DOHH2 (cell line): ENCODE measurements around the gene GABRB2.

Experiments used
- H3F3A ChIP-seq: fragments of 200-600 bp; sonication (generic), shearing (Covaris generic); 2 replicates; pipeline ENCODE4 v1.6.0; 2016; ENCODE audit warnings: antibody characterized with exemption, mild to moderate bottlenecking; ENCODE audit not compliant: control insufficient read depth, insufficient read depth
- H3K27ac ChIP-seq: fragments of 200-600 bp; sonication (generic); 2 replicates; pipeline ENCODE4 v1.5.1; 2014; ENCODE audit warnings: low read depth, mild to moderate bottlenecking, low read length, moderate library complexity
- H3K27me3 ChIP-seq: fragments of 200-600 bp; sonication (generic); 2 replicates; pipeline ENCODE4 v1.6.1; 2014; ENCODE audit warnings: mild to moderate bottlenecking, low read length, mixed read lengths; ENCODE audit not compliant: control insufficient read depth
- H3K36me3 ChIP-seq: fragments of 200-600 bp; sonication (generic); 2 replicates; pipeline ENCODE4 v1.6.1; 2014; ENCODE audit warnings: mild to moderate bottlenecking, low read length, moderate library complexity, mixed read lengths; ENCODE audit not compliant: control insufficient read depth
- H3K4me1 ChIP-seq: fragments of 200-600 bp; sonication (generic); 2 replicates; pipeline ENCODE4 v1.6.1; 2014; ENCODE audit warnings: mild to moderate bottlenecking, low read length, mixed read lengths; ENCODE audit not compliant: control insufficient read depth
- H3K4me2 ChIP-seq: fragments of 200-600 bp; sonication (generic); 2 replicates; pipeline ENCODE4 v1.6.0; 2014; ENCODE audit warnings: mild to moderate bottlenecking, low read length, moderate library complexity
- H3K4me3 ChIP-seq: fragments of 200-600 bp; sonication (generic); 2 replicates; pipeline ENCODE4 v1.5.1; 2014; ENCODE audit warnings: mild to moderate bottlenecking, low read length, mixed read lengths
- H3K79me2 ChIP-seq: fragments of 200-600 bp; sonication (generic); 2 replicates; pipeline ENCODE4 v1.6.1; 2014; ENCODE audit warnings: mild to moderate bottlenecking, low read length, mixed read lengths; ENCODE audit not compliant: control insufficient read depth
- H3K9me2 ChIP-seq: fragments of 200-600 bp; sonication (generic); replicated peaks from 2 replicates; pipeline ENCODE4 v1.6.1; 2014; ENCODE audit warnings: mild to moderate bottlenecking, low read length, mixed read lengths; ENCODE audit not compliant: control insufficient read depth
- H3K9me3 ChIP-seq: fragments of 200-600 bp; sonication (generic); 2 replicates; pipeline ENCODE4 v1.6.1; 2014; ENCODE audit warnings: antibody characterized with exemption, low read length, mixed read lengths; ENCODE audit not compliant: control insufficient read depth, insufficient read depth
- H4K20me1 ChIP-seq: fragments of 200-600 bp; sonication (generic); 2 replicates; pipeline ENCODE4 v1.6.0; 2014; ENCODE audit warnings: low read depth, mild to moderate bottlenecking, antibody characterized with exemption, low read length, moderate library complexity; ENCODE audit not compliant: control insufficient read depth, insufficient read depth
- CTCF ChIP-seq: fragments of 200-600 bp; sonication (generic); IDR thresholded peaks from one replicate; pipeline ENCODE4 v1.5.1; 2014; ENCODE audit warnings: antibody characterized with exemption, mild to moderate bottlenecking, low read depth, low read length; ENCODE audit not compliant: poor library complexity, severe bottlenecking
- EZH2phosphoT487 ChIP-seq: fragments of 200-600 bp; sonication (generic); IDR thresholded peaks from 2 replicates; pipeline ENCODE4 v1.6.1; 2017; ENCODE audit warnings: borderline replicate concordance, mild to moderate bottlenecking, antibody characterized with exemption, low read length, moderate library complexity, mixed read lengths

GABRB2 gene

GRCh38 chr5:161396171-161396570, 150.4 kb downstream of the GABRB2 start:
- Histone ChIP-seq H3K4me3 (no peak overlapping the region), H4K20me1 (no peaks in the 10 kb centered on the region), H3K4me2 (no peak overlapping the region), H3K27ac (no peak overlapping the region), H3K9me2 (no peaks in the 10 kb centered on the region), H3F3A (no peaks in the 10 kb centered on the region), H3K4me1 (no peaks in the 10 kb centered on the region), H3K27me3 (no peaks in the 10 kb centered on the region), H3K79me2 (no peaks in the 10 kb centered on the region), H3K9me3 (no peaks in the 10 kb centered on the region), H3K36me3 (no peaks in the 10 kb centered on the region)
- no peak for TF ChIP-seq EZH2phosphoT487
- no peak for TF ChIP-seq CTCF

- H3K27me3 ChIP-seq: no peaks in the 10 kb centered on the region
- no peak overlapping the region for H3K4me3 ChIP-seq
- H3K36me3 ChIP-seq: no peaks in the 10 kb centered on the region
- H3K9me3 ChIP-seq: no peaks in the 10 kb centered on the region
- H3K4me2 ChIP-seq: no peak overlapping the region
- no peaks in the 10 kb centered on the region for H3K79me2 ChIP-seq
- no peaks in the 10 kb centered on the region for H3K4me1 ChIP-seq
- no peak overlapping the region for H3K27ac ChIP-seq
- no peaks in the 10 kb centered on the region for H4K20me1 ChIP-seq
- no peaks in the 10 kb centered on the region for H3K9me2 ChIP-seq
- no peak for TF ChIP-seq CTCF
- no peaks in the 10 kb centered on the region for H3F3A ChIP-seq
Observed at GRCh38 chr5:161391724-161392123, 154.8 kb downstream of the GABRB2 start.

- Histone ChIP-seq H3K9me2 (no peaks in the 10 kb centered on the region), H3K27ac (no peak overlapping the region), H3K4me3 (no peak overlapping the region), H3K9me3 (no peaks in the 10 kb centered on the region), H3K4me1 (no peaks in the 10 kb centered on the region), H3F3A (no peaks in the 10 kb centered on the region), H3K36me3 (no peaks in the 10 kb centered on the region), H3K27me3 (no peaks in the 10 kb centered on the region), H4K20me1 (no peaks in the 10 kb centered on the region), H3K4me2 (no peak overlapping the region), H3K79me2 (no peaks in the 10 kb centered on the region)
- no peak for TF ChIP-seq EZH2phosphoT487
- TF ChIP-seq CTCF: no peak
Observed at GRCh38 chr5:161391016-161391415, 155.5 kb downstream of the GABRB2 start.

GRCh38 chr5:161387121-161387520, 159.4 kb downstream of the GABRB2 start:
- no peak overlapping the region for H3K27ac ChIP-seq
- H3K79me2 ChIP-seq: no peaks in the 10 kb centered on the region
- no peaks in the 10 kb centered on the region for H3K4me1 ChIP-seq
- no peaks in the 10 kb centered on the region for H4K20me1 ChIP-seq
- H3K27me3 ChIP-seq: no peaks in the 10 kb centered on the region
- no peak overlapping the region for H3K4me2 ChIP-seq
- H3K4me3 ChIP-seq: no peak overlapping the region
- no peaks in the 10 kb centered on the region for H3K36me3 ChIP-seq
- TF ChIP-seq CTCF (no peak), EZH2phosphoT487 (no peak)
- no peaks in the 10 kb centered on the region for H3K9me3 ChIP-seq
- no peaks in the 10 kb centered on the region for H3K9me2 ChIP-seq
- H3F3A ChIP-seq: no peaks in the 10 kb centered on the region
